ENCODE data around the gene STEEP1.

GRCh38 chrX:119604766-119605463 lies 39.7 kb upstream of the STEEP1 start:
- TF ChIP-seq CTCF (IDR thresholded peaks at IDR 0.05; ENCODE audit: insufficient read depth, low read length): no peak
- TF ChIP-seq GABPA (IDR thresholded peaks at IDR 0.05; ENCODE audit: low read depth): no peak
- TF ChIP-seq POLR2AphosphoS5 (IDR thresholded peaks at IDR 0.05; ENCODE audit: low read depth): no peak
- no peak for TF ChIP-seq SPI1 (IDR thresholded peaks at IDR 0.05; ENCODE audit: borderline replicate concordance, low read depth)
- TF ChIP-seq REST (IDR thresholded peaks at IDR 0.05; ENCODE audit: insufficient replicate concordance, low read depth): no peak

Data from HL-60 (cell line).